ENCODE data around the gene EI24.

GRCh38 chr11:125583496-125583895 is 14.2 kb downstream of the EI24 start:
- TF ChIP-seq, protein P1, sequence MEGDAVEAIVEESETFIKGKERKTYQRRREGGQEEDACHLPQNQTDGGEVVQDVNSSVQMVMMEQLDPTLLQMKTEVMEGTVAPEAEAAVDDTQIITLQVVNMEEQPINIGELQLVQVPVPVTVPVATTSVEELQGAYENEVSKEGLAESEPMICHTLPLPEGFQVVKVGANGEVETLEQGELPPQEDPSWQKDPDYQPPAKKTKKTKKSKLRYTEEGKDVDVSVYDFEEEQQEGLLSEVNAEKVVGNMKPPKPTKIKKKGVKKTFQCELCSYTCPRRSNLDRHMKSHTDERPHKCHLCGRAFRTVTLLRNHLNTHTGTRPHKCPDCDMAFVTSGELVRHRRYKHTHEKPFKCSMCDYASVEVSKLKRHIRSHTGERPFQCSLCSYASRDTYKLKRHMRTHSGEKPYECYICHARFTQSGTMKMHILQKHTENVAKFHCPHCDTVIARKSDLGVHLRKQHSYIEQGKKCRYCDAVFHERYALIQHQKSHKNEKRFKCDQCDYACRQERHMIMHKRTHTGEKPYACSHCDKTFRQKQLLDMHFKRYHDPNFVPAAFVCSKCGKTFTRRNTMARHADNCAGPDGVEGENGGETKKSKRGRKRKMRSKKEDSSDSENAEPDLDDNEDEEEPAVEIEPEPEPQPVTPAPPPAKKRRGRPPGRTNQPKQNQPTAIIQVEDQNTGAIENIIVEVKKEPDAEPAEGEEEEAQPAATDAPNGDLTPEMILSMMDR (IDR thresholded peaks at IDR 0.05; ENCODE audit: low read depth, low read length) = no peak
- TF ChIP-seq EZH2phosphoT487 (IDR thresholded peaks at IDR 0.05; ENCODE audit: low read depth) = no peak
